ENCODE results near the gene TBL2.
"Not testable (repeated sequence)": the region's sequence is repeated elsewhere in the genome, so short reads cannot be mapped to it uniquely, and the experiment has no call there.

The TBL2 gene

GRCh38 chr7:73567846-73568685 lies 10.3 kb downstream of the TBL2 start:
- DNase-seq: no peak

DNA sequence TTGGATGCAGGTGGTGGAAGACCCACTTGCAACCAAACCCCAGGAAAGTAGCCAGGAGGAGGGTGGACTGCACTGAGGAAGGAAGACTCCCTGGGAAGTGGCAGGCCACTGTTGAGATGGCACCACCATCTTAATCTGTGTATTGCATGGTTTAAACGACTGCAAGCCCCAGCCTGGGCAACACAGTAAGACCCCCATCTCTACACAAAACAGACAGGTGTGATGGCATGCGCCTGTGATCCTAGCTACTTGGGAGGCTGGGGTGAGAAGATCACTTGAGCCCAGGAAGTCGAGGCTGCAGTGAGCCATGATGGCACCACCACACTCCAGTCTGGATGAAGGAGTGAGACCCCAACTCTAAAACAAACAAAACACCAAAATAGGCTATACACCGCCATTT lies 11.2 kb downstream of the TBL2 start:
- DNase-seq: no peak

DNA sequence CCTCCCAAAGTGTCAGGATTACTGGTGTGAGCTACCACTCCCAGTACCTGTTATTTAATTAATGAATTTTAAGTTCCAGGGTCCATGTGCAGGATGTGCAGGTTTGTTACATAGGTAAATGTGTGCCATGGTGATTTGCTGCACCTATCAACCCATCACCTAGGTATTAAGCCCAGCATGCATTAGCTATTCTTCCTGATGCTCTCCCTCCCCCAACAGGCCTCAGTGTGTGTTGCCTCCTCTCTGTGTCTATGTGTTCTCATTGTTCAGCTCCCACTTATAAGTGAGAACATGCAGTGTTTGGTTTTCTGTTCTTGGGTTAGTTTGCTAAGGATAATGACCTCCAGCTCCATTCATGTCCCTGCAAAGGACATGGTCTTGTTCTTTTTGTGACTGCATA lies 11.9 kb downstream of the TBL2 start:
- not testable (repeated sequence) for DNase-seq

GRCh38 chr7:73565675-73566340 lies 12.6 kb downstream of the TBL2 start:
- no peak for DNase-seq

- peak; percentile 71 for DNase-seq
Observed at GRCh38 chr7:73560109-73560835, 18.1 kb downstream of the TBL2 start.

GRCh38 chr7:73557397-73558257 lies 20.8 kb downstream of the TBL2 start, which contains the start of gene BCL7B:
Gene BCL7B, minus strand, starts transcription at chr7:73557690. Its CDS starts 112 bp downstream, at chr7:73557578.
- peak; percentile 60 for DNase-seq

DNA sequence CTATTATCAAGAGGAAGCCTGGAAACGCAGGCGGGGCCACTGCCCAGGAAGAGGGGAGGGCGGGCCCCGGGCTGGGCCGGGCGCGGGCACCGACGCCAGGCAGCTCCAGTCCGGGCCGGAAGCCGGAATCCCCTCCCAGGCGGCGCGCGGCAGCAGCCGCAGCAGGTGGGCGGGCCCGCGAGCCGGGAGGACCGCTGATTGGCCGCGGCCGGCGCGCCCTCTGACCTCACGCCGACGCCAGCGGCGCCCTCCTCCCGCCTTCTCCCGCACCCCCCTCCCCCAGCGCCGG lies 21.3 kb downstream of the TBL2 start:
- peak; percentile 93 for DNase-seq

GRCh38 chr7:73556208-73557107 lies 21.9 kb downstream of the TBL2 start:
- DNase-seq: no peak

DNA sequence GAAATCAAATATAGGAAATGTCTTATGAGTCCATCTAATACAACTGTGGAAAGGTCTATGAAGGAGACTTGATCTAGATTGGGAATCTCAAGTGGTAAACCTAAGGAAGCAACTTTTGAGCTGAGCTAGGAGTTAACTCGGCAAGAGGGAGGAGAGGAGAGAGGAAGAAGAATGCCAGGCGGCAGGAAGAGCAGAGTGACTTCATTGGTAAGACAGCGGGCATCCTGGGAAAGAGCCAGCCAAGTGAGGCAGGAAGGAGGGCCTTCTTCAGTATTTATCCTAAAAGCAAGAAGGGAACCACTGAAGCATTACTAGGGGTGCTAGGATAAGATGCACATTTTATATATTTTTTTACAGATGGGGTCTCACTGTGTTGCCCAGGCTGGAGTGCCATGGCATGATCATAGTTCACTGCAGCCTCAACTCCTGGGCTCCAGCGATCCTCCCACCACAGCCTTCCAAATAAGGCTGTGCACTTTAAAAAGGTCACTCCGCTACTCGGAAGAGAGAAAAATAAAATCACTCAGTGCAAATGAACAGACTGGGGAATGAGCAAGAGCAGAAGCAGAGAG lies 22.9 kb downstream of the TBL2 start:
- no peak for DNase-seq

- DNase-seq: not testable (repeated sequence)
Observed at GRCh38 chr7:73550093-73550492, 28.3 kb downstream of the TBL2 start.

DNA sequence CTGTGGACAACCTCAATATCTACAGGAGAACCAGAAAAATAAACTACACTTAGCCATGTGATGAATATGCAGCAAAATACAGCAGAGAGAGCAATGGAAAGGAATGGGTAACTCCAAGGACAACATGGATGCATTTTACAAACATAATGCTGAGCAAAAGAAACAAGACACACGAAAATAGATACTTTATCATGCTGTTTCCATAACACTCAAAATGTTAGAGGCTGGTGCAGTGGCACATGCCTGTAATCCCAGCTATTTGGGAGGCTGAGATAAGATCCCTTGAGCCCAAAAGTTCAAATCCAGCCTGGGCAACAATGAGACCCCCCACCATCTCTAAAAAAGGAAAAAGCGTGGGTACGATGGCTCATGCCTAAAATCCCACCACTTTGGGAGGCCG lies 29.2 kb downstream of the TBL2 start:
- no peak for DNase-seq

DNA sequence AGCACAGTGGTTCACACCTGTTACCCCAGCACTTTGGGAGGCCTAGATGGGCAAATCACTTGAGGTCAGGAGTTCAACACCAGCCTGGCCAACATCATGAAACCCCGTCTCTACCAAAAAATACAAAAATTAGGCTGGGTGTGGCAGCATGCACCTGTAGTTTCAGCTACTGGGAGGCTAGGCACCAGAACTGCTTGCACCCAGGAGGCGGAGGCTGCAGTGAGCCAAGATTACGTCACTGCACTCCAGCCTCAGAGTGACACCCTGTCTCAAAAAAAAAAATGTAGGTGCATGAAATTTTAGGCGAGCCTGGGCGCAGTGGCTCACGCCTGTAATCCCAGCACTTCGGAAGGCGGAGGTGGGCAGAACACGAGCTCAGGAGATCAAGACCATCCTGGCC lies 30.5 kb downstream of the TBL2 start:
- no peak for DNase-seq

DNA sequence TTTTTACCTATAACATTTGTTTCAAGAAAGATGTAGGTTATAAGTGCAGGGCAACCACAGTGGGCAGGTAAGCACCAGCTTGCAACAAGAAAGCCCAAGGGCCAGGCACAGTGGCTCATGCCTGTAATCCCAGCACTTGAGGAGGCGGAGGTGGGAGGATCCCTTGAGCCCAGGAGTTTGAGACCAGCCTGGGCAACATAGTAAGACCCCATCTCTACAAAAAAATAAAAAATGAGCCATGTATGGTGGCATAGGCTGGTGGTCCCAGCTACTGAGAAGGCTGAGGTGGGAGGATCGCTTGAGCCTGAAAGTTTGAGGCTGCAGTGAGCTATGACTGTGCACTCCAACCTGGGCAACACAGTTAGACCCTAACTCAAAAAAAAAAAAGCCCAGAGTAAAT lies 33.7 kb downstream of the TBL2 start:
- no peak for DNase-seq

DNA sequence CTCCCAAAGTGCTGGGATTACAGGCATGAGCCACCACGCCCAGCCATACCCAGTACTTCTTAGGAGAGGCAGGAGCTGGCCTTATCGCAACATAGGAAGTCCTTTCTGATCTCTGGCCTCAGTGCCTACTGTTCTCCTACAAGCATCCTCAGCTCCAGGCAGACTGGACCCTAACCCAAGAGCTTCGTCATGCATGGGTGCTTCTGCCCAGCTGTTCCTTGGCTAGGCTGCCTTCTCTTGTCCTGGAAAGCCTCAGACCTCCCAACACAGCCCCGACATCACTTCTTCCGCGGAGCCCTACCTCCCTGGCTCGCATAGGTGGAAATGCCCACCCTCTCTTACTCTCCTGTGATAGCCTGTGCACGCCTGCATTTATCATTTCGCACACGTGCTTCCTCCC lies 36.7 kb downstream of the TBL2 start:
- no peak for DNase-seq

GRCh38 chr7:73539709-73540108 lies 38.7 kb downstream of the TBL2 start:
- DNase-seq: no peak

DNA sequence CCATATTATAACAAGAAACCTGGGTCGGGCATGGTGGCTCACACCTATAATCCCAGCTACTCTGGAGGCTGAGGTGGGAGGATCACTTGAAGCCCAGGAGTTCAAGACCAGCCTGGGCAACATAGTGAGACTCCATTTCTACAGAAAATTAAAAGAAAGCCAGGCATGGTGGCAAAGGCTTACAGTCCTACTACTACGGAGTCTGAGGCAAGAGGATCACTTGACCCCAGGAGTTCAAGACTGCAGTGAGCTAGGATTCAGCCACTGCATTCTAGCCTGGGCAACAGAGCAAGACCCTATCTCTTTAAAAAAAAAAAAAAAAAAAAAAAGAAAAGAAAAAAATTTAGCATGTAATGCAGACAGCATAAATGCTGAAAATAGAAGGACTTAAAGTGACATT lies 39.9 kb downstream of the TBL2 start:
- not testable (repeated sequence) for DNase-seq

DNA sequence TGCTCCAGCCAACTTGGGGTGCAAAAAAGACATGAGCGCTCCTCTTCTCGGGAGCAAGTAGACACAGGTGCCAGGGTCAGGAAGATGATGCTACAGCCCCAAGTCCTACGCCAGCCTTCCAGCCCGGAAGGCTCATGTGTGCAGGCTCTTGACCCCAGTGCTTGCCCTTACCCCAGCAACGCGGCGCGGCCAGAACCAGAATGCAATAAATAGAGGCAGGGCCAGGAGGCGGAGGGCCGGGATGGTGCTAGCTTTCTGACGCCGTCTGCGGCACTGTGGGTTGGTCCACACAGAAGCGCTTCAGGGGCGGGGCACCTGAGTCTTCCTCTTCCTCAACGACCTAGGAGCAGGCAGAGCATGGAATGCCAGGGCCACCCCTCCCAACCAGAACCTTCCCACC lies 41.3 kb downstream of the TBL2 start:
- no peak for DNase-seq

- DNase-seq: no peak
Observed at GRCh38 chr7:73536479-73536878, 41.9 kb downstream of the TBL2 start.

GRCh38 chr7:73535918-73536317 lies 42.5 kb downstream of the TBL2 start:
- DNase-seq: not testable (repeated sequence)

- no peak for DNase-seq
Observed at GRCh38 chr7:73533742-73534141, 44.6 kb downstream of the TBL2 start.

GRCh38 chr7:73532224-73532623 lies 46.2 kb downstream of the TBL2 start:
- no peak for DNase-seq

Data from NCI-H226 (cell line).